HFF-Myc (cell line): ENCODE results near the gene KCNJ6.
"Not testable (repeated sequence)": the region's sequence is repeated elsewhere in the genome, so short reads cannot be mapped to it uniquely, and the experiment has no call there.

Source experiments
- DNase-seq: peaks from one replicate; pipeline ENCODE4 v3.0.0-alpha.2; 2011; ENCODE audit warnings: low read depth; ENCODE audit errors: extremely low read depth
- H3K4me3 ChIP-seq: replicated peaks from 2 replicates; pipeline ENCODE4 v1.5.1; 2011; ENCODE audit warnings: low read depth, mild to moderate bottlenecking, control low read depth, low read length
- TF ChIP-seq, protein P1 (sequence below): IDR thresholded peaks from 2 replicates; pipeline ENCODE4 v1.5.1; 2012; ENCODE audit warnings: mild to moderate bottlenecking, low read depth, low read length, control low read depth; ENCODE audit errors: missing control alignments

KCNJ6 gene

GRCh38 chr21:37671381-37671780 lies 244.9 kb downstream of the KCNJ6 start:
- no peak for DNase-seq
- TF ChIP-seq, protein P1, sequence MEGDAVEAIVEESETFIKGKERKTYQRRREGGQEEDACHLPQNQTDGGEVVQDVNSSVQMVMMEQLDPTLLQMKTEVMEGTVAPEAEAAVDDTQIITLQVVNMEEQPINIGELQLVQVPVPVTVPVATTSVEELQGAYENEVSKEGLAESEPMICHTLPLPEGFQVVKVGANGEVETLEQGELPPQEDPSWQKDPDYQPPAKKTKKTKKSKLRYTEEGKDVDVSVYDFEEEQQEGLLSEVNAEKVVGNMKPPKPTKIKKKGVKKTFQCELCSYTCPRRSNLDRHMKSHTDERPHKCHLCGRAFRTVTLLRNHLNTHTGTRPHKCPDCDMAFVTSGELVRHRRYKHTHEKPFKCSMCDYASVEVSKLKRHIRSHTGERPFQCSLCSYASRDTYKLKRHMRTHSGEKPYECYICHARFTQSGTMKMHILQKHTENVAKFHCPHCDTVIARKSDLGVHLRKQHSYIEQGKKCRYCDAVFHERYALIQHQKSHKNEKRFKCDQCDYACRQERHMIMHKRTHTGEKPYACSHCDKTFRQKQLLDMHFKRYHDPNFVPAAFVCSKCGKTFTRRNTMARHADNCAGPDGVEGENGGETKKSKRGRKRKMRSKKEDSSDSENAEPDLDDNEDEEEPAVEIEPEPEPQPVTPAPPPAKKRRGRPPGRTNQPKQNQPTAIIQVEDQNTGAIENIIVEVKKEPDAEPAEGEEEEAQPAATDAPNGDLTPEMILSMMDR = no peak
- no peak overlapping the region for H3K4me3 ChIP-seq

- no peak for DNase-seq
- TF ChIP-seq, protein P1 = no peak
- no peak overlapping the region for H3K4me3 ChIP-seq
Measured at GRCh38 chr21:37670883-37671282, 245.4 kb downstream of the KCNJ6 start.

GRCh38 chr21:37669249-37669648 lies 247.0 kb downstream of the KCNJ6 start:
- TF ChIP-seq, protein P1 = no peak
- H3K4me3 ChIP-seq = no peak overlapping the region

GRCh38 chr21:37668462-37669239 lies 247.6 kb downstream of the KCNJ6 start:
- H3K4me3 ChIP-seq = no peak overlapping the region
- no peak for DNase-seq
- TF ChIP-seq, protein P1 = no peak

More at GRCh38 chr21:37669249-37669648, 247.0 kb downstream of the KCNJ6 start:
- no peak for DNase-seq

- TF ChIP-seq, protein P1 = no peak
- no peak for DNase-seq
- no peak overlapping the region for H3K4me3 ChIP-seq
Measured at GRCh38 chr21:37667380-37667779, 248.9 kb downstream of the KCNJ6 start.

DNA sequence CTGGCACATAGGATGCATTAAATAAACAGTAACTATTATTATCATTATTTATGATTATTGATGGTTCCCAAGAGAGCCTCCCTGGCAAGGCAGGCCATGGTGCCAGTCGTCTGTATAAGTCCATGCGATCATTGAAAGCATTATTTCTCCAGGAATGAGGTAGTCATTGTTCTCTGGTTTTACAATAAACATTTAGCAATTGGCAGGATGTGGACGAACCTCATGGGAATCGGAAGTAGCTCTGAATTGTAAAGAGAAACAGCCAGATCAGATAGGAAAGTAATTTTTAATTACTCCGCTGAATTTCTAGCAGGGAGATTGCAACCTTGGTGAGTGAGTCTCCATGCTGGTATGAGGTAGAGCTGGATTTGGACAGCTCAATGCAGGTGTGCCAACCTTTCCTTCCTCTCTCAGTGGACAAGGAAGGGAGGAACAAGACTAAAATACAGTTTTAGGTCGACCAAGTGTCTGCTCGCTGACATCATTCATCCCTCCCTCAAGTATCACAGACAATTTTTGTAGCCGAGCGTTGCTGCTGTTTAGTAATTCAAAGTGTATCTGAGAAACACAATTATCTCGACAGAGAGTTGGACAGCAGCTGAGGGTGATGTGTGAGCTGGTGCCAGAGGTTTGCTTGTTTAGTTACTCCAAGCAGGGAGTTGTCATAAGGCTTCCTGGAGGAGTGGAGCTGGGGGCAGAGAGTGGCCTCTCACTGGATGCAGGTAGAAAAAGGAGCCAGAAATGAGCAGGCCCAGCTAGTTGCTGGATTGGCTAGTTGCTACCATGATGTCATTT lies 250.8 kb downstream of the KCNJ6 start:
- TF ChIP-seq, protein P1 = no peak
- no peak overlapping the region for H3K4me3 ChIP-seq
- DNase-seq = no peak

- not testable (repeated sequence) for H3K4me3 ChIP-seq, DNase-seq
Measured at GRCh38 chr21:37662227-37662626, 254.0 kb downstream of the KCNJ6 start.
